H9 (cell line): ENCODE data around the gene ZIC5. TPM values are rescaled to one million over a fixed set of nuclear protein-coding genes. Genes with fewer than 3 reads are reported as not detected.

Source experiments
- DNase-seq: peaks from one replicate; pipeline ENCODE4 v3.0.0-alpha.2; 2017
- H2AFZ ChIP-seq: one replicate; pipeline ENCODE4 v1.6.1; 2013; ENCODE audit warnings: mild to moderate bottlenecking, low read length, control low read depth, moderate library complexity
- H2AK5ac ChIP-seq: 2 replicates; pipeline ENCODE4 v1.6.1; 2013; ENCODE audit warnings: low read length, control low read depth, mixed read lengths; ENCODE audit not compliant: insufficient read length
- H2BK120ac ChIP-seq: one replicate; pipeline ENCODE4 v1.6.1; 2013; ENCODE audit warnings: low read depth, mild to moderate bottlenecking, low read length, control low read depth, inconsistent platforms; ENCODE audit not compliant: poor library complexity, severe bottlenecking
- H2BK12ac ChIP-seq: 2 replicates; pipeline ENCODE4 v1.6.1; 2013; ENCODE audit warnings: low read length, control low read depth, mixed read lengths, low read depth; ENCODE audit not compliant: insufficient read length
- H2BK15ac ChIP-seq: 2 replicates; pipeline ENCODE4 v1.6.1; 2013; ENCODE audit warnings: low read depth, low read length, control low read depth
- H2BK20ac ChIP-seq: one replicate; pipeline ENCODE4 v1.6.1; 2013; ENCODE audit warnings: low read depth, mild to moderate bottlenecking, low read length, control low read depth, inconsistent platforms; ENCODE audit not compliant: poor library complexity, severe bottlenecking
- H2BK5ac ChIP-seq: 2 replicates; pipeline ENCODE4 v1.6.1; 2013; ENCODE audit warnings: low read length, control low read depth, mixed read lengths; ENCODE audit not compliant: insufficient read length
- H3K14ac ChIP-seq: 2 replicates; pipeline ENCODE4 v1.6.1; 2013; ENCODE audit warnings: low read length, control low read depth; ENCODE audit not compliant: insufficient read depth
- H3K18ac ChIP-seq: 2 replicates; pipeline ENCODE4 v1.6.1; 2013; ENCODE audit warnings: low read depth, mild to moderate bottlenecking, mixed read lengths, low read length, control low read depth; ENCODE audit not compliant: insufficient read length
- H3K23ac ChIP-seq: 2 replicates; pipeline ENCODE4 v1.6.1; 2013; ENCODE audit warnings: low read length, control low read depth, mixed read lengths, low read depth; ENCODE audit not compliant: insufficient read length
- H3K23me2 ChIP-seq: 2 replicates; pipeline ENCODE4 v1.6.1; 2013; ENCODE audit warnings: low read depth, mild to moderate bottlenecking, mixed read lengths, low read length, control low read depth; ENCODE audit not compliant: insufficient read length, poor library complexity, severe bottlenecking
- H3K27ac ChIP-seq: 2 replicates; pipeline ENCODE4 v1.5.1; 2013; ENCODE audit warnings: low read length, control low read depth, mixed read lengths, low read depth; ENCODE audit not compliant: insufficient read length
- H3K27me3 ChIP-seq: 2 replicates; pipeline ENCODE4 v1.6.1; 2013; ENCODE audit warnings: low read length, control low read depth, inconsistent platforms; ENCODE audit not compliant: insufficient read depth
- H3K4ac ChIP-seq: 2 replicates; pipeline ENCODE4 v1.6.1; 2013; ENCODE audit warnings: low read depth, mild to moderate bottlenecking, control low read depth, inconsistent platforms, low read length, moderate library complexity
- H3K4me1 ChIP-seq: 2 replicates; pipeline ENCODE4 v1.6.1; 2013; ENCODE audit warnings: low read length, control low read depth, inconsistent platforms; ENCODE audit not compliant: insufficient read depth
- H3K4me2 ChIP-seq: 2 replicates; pipeline ENCODE4 v1.6.1; 2013; ENCODE audit warnings: low read length, control low read depth, mixed read lengths; ENCODE audit not compliant: insufficient read length, insufficient read depth
- H3K56ac ChIP-seq: 2 replicates; pipeline ENCODE4 v1.6.1; 2013; ENCODE audit warnings: low read depth, mild to moderate bottlenecking, mixed read lengths, low read length, control low read depth; ENCODE audit not compliant: insufficient read length
- H3K79me1 ChIP-seq: 2 replicates; pipeline ENCODE4 v1.6.1; 2013; ENCODE audit warnings: low read depth, mild to moderate bottlenecking, moderate library complexity, low read length, control low read depth, inconsistent platforms; ENCODE audit not compliant: insufficient read depth, poor library complexity, severe bottlenecking
- H3K79me2 ChIP-seq: 2 replicates; pipeline ENCODE4 v1.6.1; 2013; ENCODE audit warnings: low read length, control low read depth, inconsistent platforms; ENCODE audit not compliant: insufficient read depth
- H3K9ac ChIP-seq: 2 replicates; pipeline ENCODE4 v1.6.1; 2013; ENCODE audit warnings: low read length, control low read depth, mixed read lengths; ENCODE audit not compliant: insufficient read length; ENCODE audit errors: extremely low read depth
- H3K9me3 ChIP-seq: one replicate; pipeline ENCODE4 v1.6.1; 2013; ENCODE audit warnings: low read depth, low read length, inconsistent platforms; ENCODE audit not compliant: control insufficient read depth
- H3T11ph ChIP-seq: one replicate; pipeline ENCODE4 v1.6.1; 2013; ENCODE audit warnings: mild to moderate bottlenecking, low read length, control low read depth, inconsistent platforms
- H4K20me1 ChIP-seq: one replicate; pipeline ENCODE4 v1.6.1; 2013; ENCODE audit not compliant: control insufficient read depth, insufficient read length, insufficient read depth
- H4K5ac ChIP-seq: 2 replicates; pipeline ENCODE4 v1.6.1; 2013; ENCODE audit warnings: low read depth, mild to moderate bottlenecking, mixed read lengths, low read length, control low read depth; ENCODE audit not compliant: insufficient read length
- H4K8ac ChIP-seq: replicated peaks from 2 replicates; pipeline ENCODE4 v1.6.1; 2013; ENCODE audit warnings: low read length, control low read depth, mixed read lengths, low read depth; ENCODE audit not compliant: insufficient read length
- H4K91ac ChIP-seq: 2 replicates; pipeline ENCODE4 v1.6.1; 2013; ENCODE audit warnings: low read depth, mild to moderate bottlenecking, moderate library complexity, mixed read lengths, low read length, control low read depth; ENCODE audit not compliant: insufficient read length
- H3K27ac Mint-ChIP-seq, 3 experiments: 2 replicates in 2 of 3; 3 replicates in 1 of 3; pipeline ENCODE4 v1.8.0; 2020 to 2021; ENCODE audit warnings: mixed read lengths in 3 of 3, mild to moderate bottlenecking in 1 of 3, moderate library complexity in 1 of 3
- H3K27me3 Mint-ChIP-seq: 2 replicates; pipeline ENCODE4 v1.8.0; 2021; ENCODE audit warnings: low read depth, mild to moderate bottlenecking, moderate library complexity, mixed read lengths
- H3K36me3 Mint-ChIP-seq, 3 experiments: 2 replicates in 2 of 3; 3 replicates in 1 of 3; pipeline ENCODE4 v1.8.0; 2020 to 2021; ENCODE audit warnings: low read depth in 3 of 3, mixed read lengths in 3 of 3; ENCODE audit not compliant: insufficient read depth in 1 of 3
- H3K4me1 Mint-ChIP-seq, 2 experiments: 2 replicates each; pipeline ENCODE4 v1.8.0; 2020; ENCODE audit warnings: mixed read lengths in 2 of 2
- H3K4me3 Mint-ChIP-seq, 2 experiments: 2 replicates in 1 of 2; 3 replicates in 1 of 2; pipeline ENCODE4 v1.8.0; 2020 to 2021; ENCODE audit warnings: mild to moderate bottlenecking in 2 of 2, mixed read lengths in 2 of 2, moderate library complexity in 1 of 2
- H3K9me3 Mint-ChIP-seq, 2 experiments: 2 replicates in 1 of 2; 3 replicates in 1 of 2; pipeline ENCODE4 v1.8.0; 2020; ENCODE audit warnings: mild to moderate bottlenecking in 2 of 2, mixed read lengths in 2 of 2, moderate library complexity in 1 of 2
- CTCF ChIP-seq: fragments of 200-600 bp; sonication (generic); conservative IDR thresholded peaks from 3 replicates; pipeline ENCODE4 v1.8.0; 2021; ENCODE audit warnings: antibody characterized with exemption, mild to moderate bottlenecking
- WGBS: extraction: QIAGEN DNeasy Blood & Tissue Kit; methylation state at CpG from one replicate; pipeline ENCODE4 v1.1.7; 2013; ENCODE audit warnings: missing lambda C conversion rate, low lambda C conversion rate, mixed read lengths; ENCODE audit not compliant: insufficient read length; ENCODE audit errors: extremely low coverage; 5-methylcytosine and 5-hydroxymethylcytosine counted together
- total RNA-seq: library from RNA; stranded (reverse); gene quantifications from 2 replicates; pipeline ENCODE4 v1.2.1, GENCODE V29; 2021

Gene ZIC5
- total RNA-seq, 1 experiment from 2014 or later = 51.9 TPM

- H3K4ac ChIP-seq = no peak overlapping the region
- H4K91ac ChIP-seq = no peak overlapping the region
- H3K18ac ChIP-seq = no peak overlapping the region
- H3K9me3 ChIP-seq = no peaks in the 10 kb centered on the region
- Mint-ChIP-seq H3K27ac (no peak overlapping the region; a peak in 1 of 7 replicates), H3K9me3 (no peaks in the 10 kb centered on the region), H3K27me3 (peaks cover 55% of the 10 kb centered on the region), H3K4me1 (peaks cover 71 to 76% of the 10 kb centered on the region in 2 experiments), H3K36me3 (peaks cover 27 to 38% (median 32%) of the 10 kb centered on the region in 3 experiments), H3K4me3 (no peak overlapping the region)
- H3K4me2 ChIP-seq = no peak overlapping the region
- H3K27me3 ChIP-seq = peaks cover 20% of the 10 kb centered on the region; the same call in 1 of the 2 replicates
- H3K23ac ChIP-seq = no peak overlapping the region
- H2AFZ ChIP-seq = no peak overlapping the region
- no peak overlapping the region for H2BK12ac ChIP-seq
- H3T11ph ChIP-seq = no peak overlapping the region
- no peak overlapping the region for H4K8ac ChIP-seq
- no peaks in the 10 kb centered on the region; the same call in 1 of the 2 replicates for H3K79me2 ChIP-seq
- no peak overlapping the region for H3K14ac ChIP-seq
- H3K23me2 ChIP-seq = peaks cover 24% of the 10 kb centered on the region
- H2BK5ac ChIP-seq = no peak overlapping the region
- no peak overlapping the region for H4K5ac ChIP-seq
- no peak overlapping the region for H3K56ac ChIP-seq
- no peak overlapping the region for H3K27ac ChIP-seq
- TF ChIP-seq CTCF = no peak
- no peak for DNase-seq
- H2BK15ac ChIP-seq = no peak overlapping the region
- no peak overlapping the region for H2BK120ac ChIP-seq
- no peak overlapping the region for H2BK20ac ChIP-seq
- H4K20me1 ChIP-seq = no peaks in the 10 kb centered on the region
- H3K4me1 ChIP-seq = no peaks in the 10 kb centered on the region
- no peak overlapping the region for H2AK5ac ChIP-seq
- WGBS = no CpG with 5 or more reads among the region's 1 CpG
- no peaks in the 10 kb centered on the region for H3K79me1 ChIP-seq
- no peak overlapping the region for H3K9ac ChIP-seq
Measured at GRCh38 chr13:99962242-99962641, 9.3 kb downstream of the ZIC5 start.
